ENCODE measurements around the gene PRR5L.

- TF ChIP-seq CTCF (IDR thresholded peaks at IDR 0.05) (no peak), POLR2A (IDR thresholded peaks at IDR 0.05) (no peak)
Observed at GRCh38 chr11:36371590-36371989, 75.5 kb downstream of the PRR5L start.

Data from thyroid gland (tissue), 4 donors.